DND-41 (cell line): ENCODE measurements around the gene MNT.
"Not testable (repeated sequence)": the region's sequence is repeated elsewhere in the genome, so short reads cannot be mapped to it uniquely, and the experiment has no call there.

Experiments
- ATAC-seq: fragments of 200-7000 bp; cut with Tn5 transposase; 3 replicates; pipeline ENCODE4 v1.9.1; 2021; ENCODE audit warnings: low read depth; ENCODE audit not compliant: insufficient read depth
- DNase-seq: peaks from one replicate; pipeline ENCODE4 v3.0.0-alpha.2; 2020
- H2AFZ ChIP-seq: 2 replicates; pipeline ENCODE4 v1.6.0; 2012; ENCODE audit warnings: low read depth, low read length
- H3K27ac ChIP-seq: 2 replicates; pipeline ENCODE4 v1.5.1; 2012; ENCODE audit warnings: low read length, inconsistent platforms
- H3K27me3 ChIP-seq: fragments of 200-600 bp; sonication (generic); 2 replicates; pipeline ENCODE4 v1.6.0; 2012; ENCODE audit warnings: low read length, mild to moderate bottlenecking, inconsistent platforms; ENCODE audit not compliant: insufficient read depth, poor library complexity
- H3K36me3 ChIP-seq: 2 replicates; pipeline ENCODE4 v1.5.1; 2012; ENCODE audit warnings: low read length, inconsistent platforms; ENCODE audit not compliant: insufficient read depth
- H3K4me1 ChIP-seq: 2 replicates; pipeline ENCODE4 v1.5.1; 2012; ENCODE audit warnings: mild to moderate bottlenecking, low read length; ENCODE audit not compliant: insufficient read depth
- H3K4me2 ChIP-seq: 2 replicates; pipeline ENCODE4 v1.6.0; 2012; ENCODE audit warnings: mild to moderate bottlenecking, moderate library complexity, low read length, inconsistent platforms; ENCODE audit not compliant: insufficient read depth
- H3K4me3 ChIP-seq, 2 experiments: fragments of 200-600 bp in 1 of 2; shearing (Covaris generic) in 1 of 2; 2 replicates each; pipeline ENCODE4 v1.5.1; 2012 to 2016; ENCODE audit warnings: inconsistent platforms in 2 of 2, low read length in 2 of 2, mild to moderate bottlenecking in 2 of 2, low read depth in 1 of 2, moderate library complexity in 1 of 2
- H3K79me2 ChIP-seq: 2 replicates; pipeline ENCODE4 v1.6.0; 2012; ENCODE audit warnings: low read length, inconsistent platforms; ENCODE audit not compliant: insufficient read depth
- H3K9ac ChIP-seq: 2 replicates; pipeline ENCODE4 v1.6.0; 2012; ENCODE audit warnings: low read depth, mild to moderate bottlenecking, inconsistent platforms, low read length, moderate library complexity
- H3K9me3 ChIP-seq: 2 replicates; pipeline ENCODE4 v1.5.1; 2012; ENCODE audit warnings: low read length, moderate library complexity, mild to moderate bottlenecking, inconsistent platforms; ENCODE audit not compliant: insufficient read depth, severe bottlenecking
- H4K20me1 ChIP-seq: 2 replicates; pipeline ENCODE4 v1.6.0; 2012; ENCODE audit warnings: low read length; ENCODE audit not compliant: insufficient read depth
- EZH2 ChIP-seq: IDR thresholded peaks from 3 replicates; pipeline ENCODE4 v1.6.1; 2012; ENCODE audit warnings: borderline replicate concordance, low read depth, mild to moderate bottlenecking, moderate library complexity, low read length, inconsistent platforms; ENCODE audit not compliant: severe bottlenecking
- TF ChIP-seq, protein P1 (sequence below): IDR thresholded peaks from 2 replicates; pipeline ENCODE4 v1.5.1; 2012; ENCODE audit warnings: borderline replicate concordance, low read length, moderate library complexity, mild to moderate bottlenecking; ENCODE audit not compliant: poor library complexity, severe bottlenecking; ENCODE audit errors: extremely low read depth

Gene MNT

DNA sequence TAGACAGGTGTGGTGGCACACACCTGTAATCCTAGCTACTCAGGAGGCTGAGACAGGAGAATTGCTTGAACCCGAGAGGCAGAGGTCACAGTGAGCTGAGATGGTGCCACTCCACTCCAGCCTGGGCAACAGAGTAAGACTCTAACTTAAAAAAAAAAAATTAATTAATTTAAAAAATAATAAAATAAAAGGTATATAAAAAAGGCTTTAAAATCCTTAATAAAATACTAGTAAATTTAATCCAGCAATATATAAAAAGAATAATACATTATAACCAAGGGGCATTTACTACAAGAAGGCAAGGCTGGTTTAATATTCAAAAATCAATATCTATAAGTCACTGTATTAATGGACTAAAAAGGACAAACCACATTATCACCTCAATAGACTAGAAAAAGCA, 44.8 kb upstream of the MNT start:
- Histone ChIP-seq H4K20me1 (no peaks in the 10 kb centered on the region), H3K27ac (no peak overlapping the region), H3K79me2 (0 out of 2 replicates have a peak, but pooled peaks cover 3% of the 10 kb centered on the region), H3K4me2 (no peak overlapping the region), H3K9me3 (peaks cover 6% of the 10 kb centered on the region), H2AFZ (no peak overlapping the region), H3K9ac (no peak overlapping the region), H3K4me1 (no peaks in the 10 kb centered on the region), H3K36me3 (peaks cover 28% of the 10 kb centered on the region), H3K27me3 (no peaks in the 10 kb centered on the region), H3K4me3 (no peak overlapping the region)
- no peak for DNase-seq
- no peak for ATAC-seq
- TF ChIP-seq, protein P1, sequence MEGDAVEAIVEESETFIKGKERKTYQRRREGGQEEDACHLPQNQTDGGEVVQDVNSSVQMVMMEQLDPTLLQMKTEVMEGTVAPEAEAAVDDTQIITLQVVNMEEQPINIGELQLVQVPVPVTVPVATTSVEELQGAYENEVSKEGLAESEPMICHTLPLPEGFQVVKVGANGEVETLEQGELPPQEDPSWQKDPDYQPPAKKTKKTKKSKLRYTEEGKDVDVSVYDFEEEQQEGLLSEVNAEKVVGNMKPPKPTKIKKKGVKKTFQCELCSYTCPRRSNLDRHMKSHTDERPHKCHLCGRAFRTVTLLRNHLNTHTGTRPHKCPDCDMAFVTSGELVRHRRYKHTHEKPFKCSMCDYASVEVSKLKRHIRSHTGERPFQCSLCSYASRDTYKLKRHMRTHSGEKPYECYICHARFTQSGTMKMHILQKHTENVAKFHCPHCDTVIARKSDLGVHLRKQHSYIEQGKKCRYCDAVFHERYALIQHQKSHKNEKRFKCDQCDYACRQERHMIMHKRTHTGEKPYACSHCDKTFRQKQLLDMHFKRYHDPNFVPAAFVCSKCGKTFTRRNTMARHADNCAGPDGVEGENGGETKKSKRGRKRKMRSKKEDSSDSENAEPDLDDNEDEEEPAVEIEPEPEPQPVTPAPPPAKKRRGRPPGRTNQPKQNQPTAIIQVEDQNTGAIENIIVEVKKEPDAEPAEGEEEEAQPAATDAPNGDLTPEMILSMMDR = no peak
- no peak for TF ChIP-seq EZH2

DNA sequence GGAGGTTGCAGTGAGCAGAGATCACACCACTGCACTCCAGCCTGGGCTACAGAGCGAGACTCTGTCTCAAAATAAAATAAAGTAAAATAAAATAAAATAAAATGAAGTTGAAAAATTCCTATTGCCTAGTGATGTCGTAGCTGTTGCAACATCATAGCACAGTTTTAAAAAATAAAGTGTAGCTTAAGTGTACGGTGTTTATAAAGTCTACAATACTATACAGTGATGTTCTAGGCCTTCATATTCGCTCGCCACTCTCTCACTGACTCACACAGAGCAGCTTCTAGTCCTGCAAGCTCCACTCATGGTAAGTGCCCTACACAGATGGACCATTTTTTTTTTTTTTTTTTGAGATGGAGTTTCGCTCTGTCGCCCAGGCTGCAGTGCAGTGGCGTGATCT, 43.5 kb upstream of the MNT start:
- no peak overlapping the region for H3K9ac ChIP-seq
- no peak overlapping the region for H3K4me3 ChIP-seq
- no peaks in the 10 kb centered on the region for H3K27me3 ChIP-seq
- ATAC-seq (no peak), DNase-seq (no peak)
- TF ChIP-seq, protein P1 = no peak
- no peak for TF ChIP-seq EZH2
- peaks cover 32% of the 10 kb centered on the region for H3K36me3 ChIP-seq
- no peaks in the 10 kb centered on the region for H4K20me1 ChIP-seq
- 0 out of 2 replicates have a peak, but pooled peaks cover 3% of the 10 kb centered on the region for H3K79me2 ChIP-seq
- no peak overlapping the region for H3K27ac ChIP-seq
- H2AFZ ChIP-seq = no peak overlapping the region
- H3K4me2 ChIP-seq = no peak overlapping the region
- no peaks in the 10 kb centered on the region for H3K4me1 ChIP-seq
- peaks cover 3% of the 10 kb centered on the region for H3K9me3 ChIP-seq

DNA sequence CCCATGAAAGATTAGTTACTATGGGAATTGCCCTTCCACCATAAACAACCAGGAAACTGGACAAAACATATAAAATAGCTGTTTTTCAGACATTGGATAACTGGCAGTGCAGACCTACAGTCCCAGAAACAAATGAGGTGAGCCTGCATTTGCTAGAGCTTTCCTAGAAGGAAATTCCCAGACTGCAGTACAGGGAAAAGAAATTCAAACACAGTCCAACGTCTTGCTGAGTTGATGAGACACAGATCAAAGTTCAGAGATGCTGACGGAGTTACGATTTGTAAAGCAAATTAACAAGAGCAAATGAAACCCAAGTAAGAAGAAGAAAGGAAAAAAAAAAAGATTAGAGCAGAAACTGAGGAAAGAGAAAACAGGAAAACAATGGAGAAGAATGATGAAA, 41.3 kb upstream of the MNT start:
- H3K27ac ChIP-seq = no peak overlapping the region
- DNase-seq (no peak), ATAC-seq (no peak)
- H3K4me1 ChIP-seq = no peaks in the 10 kb centered on the region
- H3K4me3 ChIP-seq = no peak overlapping the region
- H3K4me2 ChIP-seq = no peak overlapping the region
- no peak overlapping the region for H2AFZ ChIP-seq
- peaks cover 3% of the 10 kb centered on the region for H3K9me3 ChIP-seq
- no peak for TF ChIP-seq EZH2
- TF ChIP-seq, protein P1 = no peak
- H3K36me3 ChIP-seq = peaks cover 45% of the 10 kb centered on the region
- H3K9ac ChIP-seq = no peak overlapping the region
- H3K27me3 ChIP-seq = no peaks in the 10 kb centered on the region
- 0 out of 2 replicates have a peak, but pooled peaks cover 3% of the 10 kb centered on the region for H3K79me2 ChIP-seq
- no peaks in the 10 kb centered on the region for H4K20me1 ChIP-seq

DNA sequence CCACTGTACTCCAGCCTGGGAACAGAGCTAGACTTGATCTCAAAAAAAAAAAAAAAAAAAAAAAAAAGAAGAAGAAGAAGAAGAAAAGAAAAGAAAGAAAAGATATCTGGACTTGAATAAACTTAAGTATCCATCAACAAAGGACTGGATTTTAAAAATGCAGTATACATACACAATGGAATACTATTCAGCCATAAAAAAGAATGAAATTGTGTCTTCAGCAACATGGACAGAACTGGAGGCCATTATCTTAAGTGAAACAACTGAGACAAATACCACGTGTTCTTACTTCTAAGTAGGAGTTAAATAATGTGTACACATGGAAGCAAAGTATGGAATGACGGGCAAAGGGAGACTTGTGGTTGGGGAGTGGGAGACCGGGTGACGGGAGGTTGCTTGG, 40.1 kb upstream of the MNT start:
- no peak for ATAC-seq
- peaks cover 51% of the 10 kb centered on the region for H3K36me3 ChIP-seq

DNA sequence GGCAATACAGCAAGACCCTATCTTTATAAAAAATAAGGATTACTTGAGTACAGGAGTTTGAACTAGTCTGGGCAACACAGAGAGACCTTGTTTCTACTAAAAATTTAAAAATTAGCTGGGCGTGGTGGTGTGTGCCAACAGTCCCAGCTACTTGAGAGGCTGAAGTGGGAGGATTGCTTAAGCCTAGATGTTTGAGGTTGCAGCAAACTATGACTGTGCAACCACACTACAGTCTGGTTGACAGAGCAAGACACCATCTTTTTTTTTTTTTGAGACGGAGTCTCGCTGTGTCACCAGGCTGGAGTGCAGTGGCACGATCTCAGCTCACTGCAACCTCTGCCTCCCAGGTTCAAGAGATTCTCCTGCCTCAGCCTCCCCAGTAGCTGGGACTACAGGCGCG, 39.1 kb upstream of the MNT start:
- H3K27ac ChIP-seq, H2AFZ ChIP-seq, H3K9me3 ChIP-seq, H3K4me2 ChIP-seq, H3K4me1 ChIP-seq, H3K9ac ChIP-seq, H3K4me3 ChIP-seq, H3K27me3 ChIP-seq, H3K79me2 ChIP-seq, H4K20me1 ChIP-seq, ATAC-seq, DNase-seq: not testable (repeated sequence)
- H3K36me3 ChIP-seq = peaks cover 52% of the 10 kb centered on the region

More for the DNA sequence above, 40.1 kb upstream of the MNT start:
- H3K79me2 ChIP-seq = 0 out of 2 replicates have a peak, but pooled peaks cover 1% of the 10 kb centered on the region
- no peak for DNase-seq
- TF ChIP-seq, protein P1 = no peak
- no peak for TF ChIP-seq EZH2
- no peaks in the 10 kb centered on the region for H3K4me1 ChIP-seq
- H3K27ac ChIP-seq = no peak overlapping the region
- no peak overlapping the region for H3K9ac ChIP-seq
- no peaks in the 10 kb centered on the region for H3K27me3 ChIP-seq
- H3K4me3 ChIP-seq = no peak overlapping the region
- H4K20me1 ChIP-seq = no peaks in the 10 kb centered on the region
- H3K4me2 ChIP-seq = no peak overlapping the region
- no peaks in the 10 kb centered on the region for H3K9me3 ChIP-seq
- H2AFZ ChIP-seq = no peak overlapping the region
